GM18505 (cell line): ENCODE measurements around the gene SKIC3.
A peak's percentile ranks its signal among the peaks of the same experiment; 100 is the strongest.

Source experiments
- ATAC-seq: cut with Tn5 transposase; IDR thresholded peaks from one replicate; pipeline ENCODE4 v1.9.1; 2021; ENCODE audit not compliant: unreplicated experiment
- POLR2A ChIP-seq: IDR thresholded peaks from 4 replicates; pipeline ENCODE4 v1.6.1; 2011; ENCODE audit warnings: borderline replicate concordance; ENCODE audit not compliant: insufficient read depth, insufficient read length; ENCODE audit errors: extremely low read depth

The SKIC3 gene

DNA sequence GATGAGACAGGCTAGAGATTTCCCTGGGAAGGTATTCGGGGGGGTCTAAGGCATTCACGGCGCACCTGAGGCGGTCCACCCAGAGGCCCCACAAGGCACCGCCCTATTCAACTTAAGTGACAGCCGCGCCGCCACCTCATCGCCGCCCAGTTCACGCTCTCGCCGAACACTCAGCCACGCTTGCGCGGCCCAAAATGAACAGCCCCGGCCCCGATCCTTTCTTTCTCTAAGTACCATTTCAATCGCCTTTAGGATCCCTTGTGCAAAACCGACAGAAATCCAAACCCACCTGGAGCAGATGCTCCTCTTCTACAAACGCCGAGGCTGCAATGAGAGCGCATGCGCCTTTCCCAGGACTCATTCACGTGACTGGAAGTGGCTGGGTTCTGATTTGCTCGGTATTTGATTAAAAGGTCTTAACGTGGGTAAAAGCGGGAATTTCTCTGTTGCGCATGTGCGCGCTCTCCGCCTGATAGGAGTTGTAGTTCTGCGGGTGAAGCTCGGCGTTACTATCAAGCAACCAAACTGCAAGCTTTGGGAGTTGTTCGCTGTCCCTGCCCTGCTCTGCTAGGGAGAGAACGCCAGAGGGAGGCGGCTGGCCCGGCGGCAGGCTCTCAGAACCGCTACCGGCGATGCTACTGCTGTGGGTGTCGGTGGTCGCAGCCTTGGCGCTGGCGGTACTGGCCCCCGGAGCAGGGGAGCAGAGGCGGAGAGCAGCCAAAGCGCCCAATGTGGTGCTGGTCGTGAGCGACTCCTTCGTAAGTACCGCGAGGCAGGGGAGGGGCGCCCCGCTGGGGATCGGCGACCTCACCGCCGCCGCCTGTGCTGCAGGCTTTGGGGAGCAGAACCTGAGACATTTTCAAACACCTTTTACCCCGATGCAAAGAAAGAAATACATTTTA lies at the start of gene SKIC3, which contains the start of gene ARSK:
SKIC3 (minus strand) TSS at position 331 of the 902 bp plus-strand sequence. CDS start 7,827 bp downstream, outside the sequence.
ARSK (plus strand) TSS at position 455 of the 902 bp plus-strand sequence; CDS start at position 633, 178 bp downstream.
- peak; percentile 73 for TF ChIP-seq POLR2A
- ATAC-seq = peak; percentile 90

DNA sequence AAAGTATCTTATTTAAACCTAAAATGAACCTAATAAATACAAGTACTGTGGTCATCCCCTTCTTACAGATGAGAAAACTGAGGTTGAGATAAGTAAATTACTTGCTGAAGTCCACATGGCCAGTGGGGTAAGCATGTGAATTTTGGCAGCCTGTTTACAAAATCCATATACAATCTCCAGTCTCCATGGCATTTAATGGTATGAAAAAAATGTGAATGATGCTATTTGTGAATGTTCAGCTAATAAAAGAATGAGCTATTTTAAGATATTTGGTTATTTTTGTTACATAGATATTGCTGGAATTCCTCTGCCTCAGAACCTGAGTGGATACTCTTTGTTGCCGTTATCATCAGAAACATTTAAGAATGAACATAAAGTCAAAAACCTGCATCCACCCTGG lies 45.8 kb upstream of the SKIC3 start:
- ATAC-seq = no peak
- TF ChIP-seq POLR2A = no peak

DNA sequence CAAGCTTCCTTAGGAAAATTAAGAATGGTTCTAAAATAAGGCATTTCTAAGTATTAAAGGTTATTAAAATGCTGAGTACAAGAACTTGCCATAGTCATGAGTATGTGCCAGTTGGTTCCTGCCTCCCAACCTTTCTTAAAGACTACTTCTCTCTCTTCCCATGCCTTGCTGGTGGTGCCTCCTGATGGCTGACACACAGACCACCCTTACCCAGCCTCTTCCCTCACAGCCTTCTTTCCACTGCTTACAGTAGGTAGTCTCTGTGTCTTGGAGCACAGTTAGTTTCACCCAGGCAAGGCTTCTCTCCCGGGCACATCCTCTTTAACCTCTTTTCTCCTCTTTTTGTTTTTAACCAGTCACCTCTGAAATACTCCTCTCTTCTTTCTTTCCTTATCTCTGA lies 44.5 kb upstream of the SKIC3 start:
- ATAC-seq = no peak
- TF ChIP-seq POLR2A = no peak

DNA sequence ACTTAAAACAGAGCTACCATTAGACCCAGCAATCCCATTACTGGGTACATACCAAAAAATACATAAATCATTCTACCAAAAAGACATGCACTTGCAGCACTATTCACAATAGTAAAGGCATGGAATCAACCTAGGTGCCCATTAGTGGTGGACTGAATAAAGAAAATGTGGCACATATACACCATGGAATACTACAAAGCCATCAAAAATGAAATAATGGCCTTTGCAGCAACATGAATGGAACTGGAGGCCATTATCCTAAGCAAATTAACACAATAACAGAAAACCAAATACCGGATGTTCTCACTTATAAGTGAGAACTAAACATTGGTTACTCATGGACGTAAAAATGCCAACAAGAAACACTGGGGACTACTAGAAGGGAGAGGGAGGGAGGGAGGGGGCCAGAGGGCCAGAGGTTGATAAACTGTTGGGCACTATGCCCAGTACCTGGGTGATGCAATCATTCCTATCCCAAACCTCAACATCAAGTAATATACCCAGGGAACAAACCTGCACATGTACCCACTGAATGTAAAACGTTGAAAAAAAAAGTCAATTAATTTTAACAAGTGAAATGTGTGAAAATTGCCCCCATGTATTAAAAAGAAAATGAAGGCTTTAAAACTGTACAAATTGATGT lies 40.6 kb upstream of the SKIC3 start:
- no peak for TF ChIP-seq POLR2A
- ATAC-seq = no peak

DNA sequence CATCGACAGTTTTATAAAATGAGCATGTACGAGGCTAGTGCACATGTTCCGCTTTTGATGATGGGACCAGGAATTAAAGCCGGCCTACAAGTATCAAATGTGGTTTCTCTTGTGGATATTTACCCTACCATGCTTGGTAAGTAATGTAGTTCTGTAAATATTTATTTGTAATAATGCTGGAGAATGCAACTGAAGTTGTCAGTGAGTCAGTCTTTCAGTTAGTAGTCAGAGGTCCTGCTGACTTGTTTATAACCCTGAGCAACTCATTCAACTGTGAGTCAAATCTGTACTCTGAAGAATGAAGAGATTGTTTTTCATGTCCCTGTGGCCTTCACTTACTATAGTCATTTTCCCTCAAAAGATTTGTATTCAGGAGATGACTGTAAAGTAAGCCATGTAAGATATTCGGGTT lies 36.7 kb upstream of the SKIC3 start:
- peak; percentile 85 for ATAC-seq
- TF ChIP-seq POLR2A = no peak

DNA sequence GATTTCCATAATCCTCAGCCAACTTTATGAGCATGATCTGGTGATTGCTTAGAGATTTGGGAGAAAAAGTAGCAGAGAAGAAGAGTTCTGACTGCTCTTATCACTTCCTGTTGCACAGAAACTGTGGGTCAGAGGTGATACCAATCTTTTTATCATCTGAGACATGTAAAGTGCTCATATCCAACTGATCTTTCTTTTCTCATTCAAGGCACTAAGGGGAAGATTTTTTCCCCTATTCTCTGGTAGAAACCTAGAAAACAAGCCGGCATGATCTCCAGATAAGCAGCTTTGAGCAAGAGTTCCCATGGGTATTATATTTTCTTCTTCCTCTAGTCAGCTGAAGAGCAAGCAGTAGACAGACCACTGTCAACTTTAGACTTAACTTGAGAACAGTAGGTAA lies 36.1 kb upstream of the SKIC3 start:
- ATAC-seq = no peak
- TF ChIP-seq POLR2A = no peak

DNA sequence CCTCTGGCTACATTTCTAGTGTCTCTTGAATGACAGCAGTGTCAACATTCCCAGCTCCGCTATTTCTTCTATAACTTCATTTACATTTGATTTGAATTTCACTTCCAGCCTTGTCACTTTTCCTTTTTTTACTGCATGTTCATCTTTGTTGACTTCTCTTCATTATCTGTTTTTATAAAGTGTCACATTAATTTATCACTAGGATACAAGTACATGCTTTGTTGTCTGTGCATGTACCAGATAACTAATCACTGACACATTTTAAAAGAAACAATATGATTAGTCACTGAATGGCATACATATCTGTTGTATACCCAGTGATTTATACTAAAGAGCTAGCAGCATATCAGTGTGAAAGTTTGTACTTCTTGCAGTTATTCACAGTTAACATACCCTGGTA lies 29.2 kb upstream of the SKIC3 start:
- TF ChIP-seq POLR2A = no peak
- no peak for ATAC-seq

DNA sequence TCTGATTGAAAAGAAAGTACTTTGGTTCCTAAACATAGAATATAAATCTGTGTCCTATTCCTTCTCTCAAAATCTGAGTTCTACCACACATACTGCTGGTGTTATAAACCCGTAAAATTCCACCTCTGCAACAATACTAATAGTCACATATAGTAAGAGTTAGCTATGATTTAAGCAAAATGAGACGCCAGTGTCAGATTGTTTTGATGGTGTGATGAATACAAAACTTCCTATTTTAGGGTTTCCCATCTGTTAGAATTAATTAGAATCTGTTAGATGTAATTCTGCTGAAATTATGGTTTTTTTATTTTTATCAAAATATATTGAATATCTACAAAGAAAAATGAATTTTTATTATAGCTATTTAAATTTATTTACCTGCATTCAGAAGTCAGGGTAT lies 26.8 kb upstream of the SKIC3 start:
- no peak for ATAC-seq
- no peak for TF ChIP-seq POLR2A

DNA sequence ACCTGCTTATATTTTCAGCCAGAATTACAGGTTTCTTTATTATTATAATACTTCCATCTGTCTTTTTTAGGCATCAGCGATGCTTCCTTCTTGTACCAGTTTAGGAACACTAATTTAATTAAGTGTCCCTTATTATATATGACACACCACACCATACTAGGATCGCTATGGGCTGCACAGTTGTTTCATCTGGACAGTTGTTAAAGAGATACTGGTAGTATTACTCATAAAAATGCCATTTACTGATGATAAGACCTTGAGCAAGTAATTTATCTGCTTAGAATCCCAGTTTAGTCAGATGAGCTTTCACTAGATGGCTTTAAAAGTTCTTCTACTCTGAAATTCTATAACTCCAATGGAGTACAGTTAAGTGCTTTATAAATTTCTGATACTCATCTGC lies 17.2 kb upstream of the SKIC3 start:
- ATAC-seq = no peak

DNA sequence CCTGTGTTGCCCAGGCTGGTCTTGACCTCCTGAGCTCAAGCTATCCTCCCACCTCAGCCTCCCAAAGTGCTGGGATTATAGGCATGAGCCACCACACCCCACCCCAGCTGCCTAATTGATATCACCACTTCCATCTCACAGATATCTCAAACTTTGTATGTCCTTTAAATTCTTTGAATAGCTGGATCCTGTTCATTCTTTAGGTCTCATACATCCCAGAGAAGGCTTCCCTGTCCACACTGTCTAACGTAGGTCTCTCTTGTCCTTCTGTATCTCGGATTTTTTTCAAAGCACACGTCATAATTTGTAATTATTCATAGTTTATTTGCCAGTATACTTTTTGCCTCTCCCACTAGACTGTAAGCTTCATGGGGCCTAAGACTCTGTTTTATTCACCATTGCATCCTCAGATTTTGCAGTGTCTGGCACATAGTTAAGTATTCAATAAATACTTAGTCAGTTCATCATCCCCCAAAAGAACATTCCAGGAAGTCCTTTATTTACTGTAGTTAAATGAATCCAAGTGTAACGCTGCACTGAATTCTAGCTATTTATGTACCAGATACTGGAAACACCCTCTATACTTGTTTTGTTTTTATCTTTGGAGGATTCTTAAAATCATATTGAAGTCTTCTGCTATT lies 10.6 kb upstream of the SKIC3 start:
- ATAC-seq = no peak
- no peak for TF ChIP-seq POLR2A

More for the DNA sequence above, 17.2 kb upstream of the SKIC3 start:
- no peak for TF ChIP-seq POLR2A

DNA sequence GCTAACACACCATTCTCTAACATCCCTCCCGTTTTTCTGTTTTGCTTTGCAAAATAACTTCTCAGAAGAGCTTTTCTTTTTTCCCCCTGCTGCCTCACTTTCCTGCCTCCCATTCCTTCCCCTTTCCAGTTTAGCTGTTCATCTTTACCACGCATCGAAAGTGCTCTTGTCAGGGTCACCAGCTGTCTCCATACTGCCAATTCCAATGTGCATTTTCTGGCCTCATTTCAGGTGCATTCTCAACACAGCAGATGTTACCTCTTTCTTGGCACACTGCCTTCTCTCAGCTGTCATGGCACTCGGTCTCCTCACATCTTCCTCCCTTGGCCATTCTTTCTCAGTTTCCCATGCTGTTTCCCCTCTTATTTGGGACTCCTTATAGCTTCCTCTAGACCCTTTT lies 9.7 kb upstream of the SKIC3 start:
- no peak for TF ChIP-seq POLR2A
- ATAC-seq = no peak

DNA sequence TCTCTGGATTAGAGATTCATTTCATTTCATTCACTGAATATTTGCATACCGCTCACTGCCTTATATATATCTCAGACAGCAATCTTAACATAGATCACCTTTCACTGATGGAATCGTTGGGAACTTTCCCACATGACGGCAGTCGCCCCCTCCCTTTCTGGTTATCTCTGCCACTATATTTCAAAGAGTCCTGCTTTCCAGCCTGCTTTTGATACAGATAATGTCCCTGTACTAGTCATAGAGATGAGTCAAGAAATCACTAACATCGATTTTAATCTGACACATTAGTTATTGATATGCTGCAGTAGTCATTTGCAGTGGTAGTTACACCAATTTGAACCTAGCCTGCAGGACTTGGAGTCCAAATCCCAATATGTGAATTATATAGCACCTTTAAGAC lies 8.6 kb upstream of the SKIC3 start:
- TF ChIP-seq POLR2A = no peak
- no peak for ATAC-seq

DNA sequence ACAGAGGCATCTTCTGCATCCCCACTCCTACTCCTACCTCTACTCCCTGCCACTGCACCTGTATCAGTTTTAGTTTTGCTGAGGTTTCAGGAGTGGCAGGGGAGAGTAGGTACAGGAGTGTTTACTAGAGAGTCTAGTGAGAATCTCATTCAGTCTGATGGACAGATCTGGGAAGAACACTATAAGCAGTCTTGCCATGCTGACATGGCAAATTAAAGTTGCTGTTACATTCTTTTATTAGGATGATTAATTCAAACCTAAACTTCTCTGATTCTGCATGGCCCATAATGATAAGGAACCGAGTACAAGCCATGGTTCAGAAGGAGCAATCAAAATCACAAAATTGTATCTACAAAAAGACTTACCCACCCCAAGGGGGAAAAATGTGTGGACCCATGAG lies 7.5 kb upstream of the SKIC3 start:
- TF ChIP-seq POLR2A = no peak
- ATAC-seq = no peak
